ENCODE measurements around the gene FOXJ3.

DNA sequence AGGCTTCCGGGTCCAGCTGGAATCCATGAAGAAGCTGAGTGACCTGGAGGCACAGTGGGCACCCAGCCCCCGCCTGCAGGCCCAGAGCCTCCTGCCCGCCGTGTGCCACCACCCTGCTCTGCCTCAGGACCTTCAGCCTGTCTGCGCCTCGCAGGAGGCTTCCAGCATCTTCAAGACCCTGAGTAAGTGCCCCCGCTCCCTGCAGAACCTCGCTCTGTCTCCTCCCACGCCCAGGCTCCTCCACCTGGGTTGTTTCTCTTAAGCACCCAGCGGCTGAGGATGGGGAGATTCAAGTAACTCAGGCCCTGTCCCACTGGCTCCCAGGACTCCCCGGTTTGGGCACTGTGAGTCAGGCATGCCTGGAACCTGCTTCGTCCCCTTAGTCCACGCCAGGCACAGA is 180.3 kb downstream of the FOXJ3 start:
- TF ChIP-seq, protein P1, sequence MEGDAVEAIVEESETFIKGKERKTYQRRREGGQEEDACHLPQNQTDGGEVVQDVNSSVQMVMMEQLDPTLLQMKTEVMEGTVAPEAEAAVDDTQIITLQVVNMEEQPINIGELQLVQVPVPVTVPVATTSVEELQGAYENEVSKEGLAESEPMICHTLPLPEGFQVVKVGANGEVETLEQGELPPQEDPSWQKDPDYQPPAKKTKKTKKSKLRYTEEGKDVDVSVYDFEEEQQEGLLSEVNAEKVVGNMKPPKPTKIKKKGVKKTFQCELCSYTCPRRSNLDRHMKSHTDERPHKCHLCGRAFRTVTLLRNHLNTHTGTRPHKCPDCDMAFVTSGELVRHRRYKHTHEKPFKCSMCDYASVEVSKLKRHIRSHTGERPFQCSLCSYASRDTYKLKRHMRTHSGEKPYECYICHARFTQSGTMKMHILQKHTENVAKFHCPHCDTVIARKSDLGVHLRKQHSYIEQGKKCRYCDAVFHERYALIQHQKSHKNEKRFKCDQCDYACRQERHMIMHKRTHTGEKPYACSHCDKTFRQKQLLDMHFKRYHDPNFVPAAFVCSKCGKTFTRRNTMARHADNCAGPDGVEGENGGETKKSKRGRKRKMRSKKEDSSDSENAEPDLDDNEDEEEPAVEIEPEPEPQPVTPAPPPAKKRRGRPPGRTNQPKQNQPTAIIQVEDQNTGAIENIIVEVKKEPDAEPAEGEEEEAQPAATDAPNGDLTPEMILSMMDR (IDR thresholded peaks at IDR 0.05), result no peak
- TF ChIP-seq EP300 (IDR thresholded peaks at IDR 0.05) (no peak), POLR2A (IDR thresholded peaks at IDR 0.05) (no peak)
